CD4-positive, alpha-beta memory T cell (primary cell): ENCODE results near the gene HS3ST1. TPM values are rescaled to one million over a fixed set of nuclear protein-coding genes. Genes with fewer than 3 reads are reported as not detected.
A peak's percentile ranks its signal among the peaks of the same experiment; 100 is the strongest.

ENCODE experiments used
- CTCF ChIA-PET: fragments of 350-600 bp; sonication (Branson Sonifier 250); formaldehyde crosslinking; loops from one replicate; lab custom pipeline; 2021; ENCODE audit warnings: inconsistent platforms; ENCODE audit not compliant: partially characterized antibody; lab: Charles Lee
- POLR2A ChIA-PET: fragments of 350-600 bp; sonication (Branson Sonifier 250); formaldehyde crosslinking; loops from one replicate; lab custom pipeline; 2021; ENCODE audit not compliant: partially characterized antibody; lab: Charles Lee
- DNase-seq, 5 donors: peaks; one replicate each; pipeline versions ENCODE4 v3.0.0 to v3.0.0-alpha.2; 2020 to 2022; ENCODE audit warnings: mixed read lengths in 1 of 5
- H3K27ac ChIP-seq: one replicate; pipeline ENCODE4 v1.7.0; 2013; ENCODE audit warnings: low read depth, low read length
- H3K27me3 ChIP-seq: 2 replicates; pipeline ENCODE4 v1.7.0; 2013; ENCODE audit warnings: mild to moderate bottlenecking, low read length, moderate library complexity; ENCODE audit not compliant: insufficient read depth
- H3K36me3 ChIP-seq: 2 replicates; pipeline ENCODE4 v1.7.0; 2013; ENCODE audit warnings: mild to moderate bottlenecking, low read length, moderate library complexity; ENCODE audit not compliant: insufficient read depth
- H3K4me1 ChIP-seq: 2 replicates; pipeline ENCODE4 v1.7.0; 2013; ENCODE audit warnings: mild to moderate bottlenecking, low read length, moderate library complexity; ENCODE audit not compliant: insufficient read depth
- H3K4me3 ChIP-seq, 2 donors: one replicate each; pipeline ENCODE4 v1.7.0; 2013; ENCODE audit warnings: low read length in 2 of 2, mild to moderate bottlenecking in 1 of 2
- H3K9me3 ChIP-seq, 2 donors: one replicate each; pipeline ENCODE4 v1.7.0; 2013; ENCODE audit warnings: low read length in 2 of 2, control low read depth in 1 of 2; ENCODE audit not compliant: control insufficient read depth in 1 of 2
- H3K27ac Mint-ChIP-seq, 7 donors: one replicate each; pipeline ENCODE4 v1.8.0; 2020 to 2021; ENCODE audit warnings: mixed read lengths in 7 of 7, mild to moderate bottlenecking in 6 of 7, inconsistent platforms in 3 of 7, moderate library complexity in 3 of 7
- H3K27me3 Mint-ChIP-seq, 2 donors: one replicate each; pipeline ENCODE4 v1.8.0; 2020 to 2021; ENCODE audit warnings: mixed read lengths in 2 of 2
- H3K36me3 Mint-ChIP-seq, 2 donors: one replicate each; pipeline ENCODE4 v1.8.0; 2020 to 2021; ENCODE audit warnings: mixed read lengths in 2 of 2, inconsistent platforms in 1 of 2, mild to moderate bottlenecking in 1 of 2
- H3K4me1 Mint-ChIP-seq, 4 donors: one replicate each; pipeline ENCODE4 v1.8.0; 2020 to 2021; ENCODE audit warnings: mixed read lengths in 4 of 4, mild to moderate bottlenecking in 1 of 4
- H3K4me3 Mint-ChIP-seq, 8 donors: one replicate each; pipeline ENCODE4 v1.8.0; 2020 to 2021; ENCODE audit warnings: mixed read lengths in 8 of 8, mild to moderate bottlenecking in 7 of 8, moderate library complexity in 6 of 8, inconsistent platforms in 3 of 8
- H3K9me3 Mint-ChIP-seq, 8 donors: one replicate each; pipeline ENCODE4 v1.8.0; 2020 to 2021; ENCODE audit warnings: mixed read lengths in 8 of 8, mild to moderate bottlenecking in 5 of 8, inconsistent platforms in 3 of 8, moderate library complexity in 1 of 8
- intact Hi-C: fragments of 100-400 bp; cut with micrococcal nuclease; formaldehyde crosslinking; loops from one replicate; pipeline ENCODE4 v1.15.1; 2023
- polyA plus RNA-seq, 2 donors: library from polyadenylated mRNA; unstranded; fragments of 300-500 nt; fragmentation: Illumina TruSeq; gene quantifications; one replicate each; pipeline ENCODE4 v1.2.3, GENCODE V29; 2021
- total RNA-seq, 2 experiments: library from RNA; stranded (reverse); gene quantifications; one replicate each; pipeline ENCODE4 v1.2.3, GENCODE V29; 2021

Gene HS3ST1
- total RNA-seq = under 1 TPM; 0.03 to 0.06 TPM
- not detected for polyA plus RNA-seq

DNA sequence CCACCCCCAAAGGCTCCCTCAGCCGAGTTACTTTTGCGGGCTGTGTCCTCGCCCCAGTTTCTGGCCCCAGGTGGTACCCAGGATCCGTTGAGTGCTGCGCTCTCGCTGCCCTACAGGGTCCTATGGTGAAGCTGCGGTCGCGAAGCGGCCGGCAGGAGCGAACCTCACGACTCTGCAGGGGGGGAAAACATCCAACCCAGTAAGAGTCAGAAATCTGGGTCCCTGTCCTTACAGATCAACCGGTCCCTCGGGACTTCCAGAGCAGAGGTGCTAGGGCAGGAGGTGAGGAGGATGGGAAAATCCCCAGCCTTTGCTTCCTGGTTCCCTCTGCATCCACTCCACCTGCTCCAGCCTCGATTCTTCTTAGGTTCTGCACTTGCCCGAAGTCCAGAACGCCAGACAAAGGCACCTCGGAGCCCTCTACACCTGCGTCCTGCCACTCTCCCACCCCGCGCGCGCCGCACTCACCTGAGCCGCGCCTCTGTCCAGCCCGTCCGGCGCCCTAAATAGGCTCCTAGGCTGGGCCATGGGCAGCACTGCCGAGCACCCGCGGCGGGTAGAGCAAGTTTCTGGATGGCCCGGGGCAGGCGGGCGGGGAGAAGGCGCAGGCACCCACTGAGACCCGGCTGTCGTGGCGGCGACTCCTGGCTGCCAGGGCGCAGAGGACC is at the start of gene HS3ST1:
Gene HS3ST1 (minus strand): TSS at position 664 of the 668 bp plus-strand sequence. CDS start 28,889 bp downstream, outside the sequence.
- peaks cover 7 to 17% (median 10%) of the 10 kb centered on the region in 4 donors for H3K4me1 Mint-ChIP-seq
- no peaks in the 10 kb centered on the region for H3K9me3 Mint-ChIP-seq
- H3K4me3 ChIP-seq = no peak within 1 kb of the TSS
- H3K27ac ChIP-seq = no peak within 1 kb of the TSS
- H3K27me3 ChIP-seq = peaks cover 9% of the 10 kb centered on the region
- no peaks in the 10 kb centered on the region for H3K36me3 Mint-ChIP-seq
- H3K27ac Mint-ChIP-seq = no peak within 1 kb of the TSS
- peak within 1 kb of the TSS; percentile 64 to 81 (median 75) for H3K4me3 Mint-ChIP-seq
- ChIA-PET CTCF (interaction anchor here (1.0 to 2.7 kb wide), 2 partner anchors 61 to 847 kb away, joined by 3 to 5 read pairs; no protein-coding TSS in a partner anchor), POLR2A (no interaction called here)
- intact Hi-C loops = no loop called here
- peaks cover 16% of the 10 kb centered on the region for H3K4me1 ChIP-seq
- H3K27me3 Mint-ChIP-seq = peaks cover 13 to 15% of the 10 kb centered on the region in 2 donors
- no peaks in the 10 kb centered on the region for H3K9me3 ChIP-seq
- H3K36me3 ChIP-seq = no peaks in the 10 kb centered on the region
- no peak for DNase-seq

DNA sequence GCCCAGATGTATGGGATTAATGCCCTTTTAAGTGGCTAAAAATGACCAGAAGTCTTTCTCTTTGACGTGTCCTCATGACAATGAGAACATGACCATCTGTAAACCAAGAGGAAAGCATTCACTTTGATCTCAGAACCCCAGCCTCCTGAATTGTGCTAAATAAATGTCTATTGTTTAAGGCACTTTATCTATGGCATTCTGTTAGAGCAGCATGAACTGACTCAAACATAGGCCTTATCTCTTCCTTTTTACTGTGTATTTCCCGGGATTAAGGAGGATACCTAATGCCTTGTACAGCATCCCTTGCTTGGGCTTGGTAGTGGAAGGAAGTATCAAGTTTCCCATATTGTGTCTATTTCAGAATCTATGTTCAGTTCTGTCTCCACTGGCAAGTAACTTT is 47.2 kb upstream of the HS3ST1 start:
- Mint-ChIP-seq H3K4me1 (peaks cover 11 to 23% (median 16%) of the 10 kb centered on the region in 4 donors), H3K4me3 (no peak overlapping the region), H3K27me3 (no peaks in the 10 kb centered on the region), H3K27ac (no peak overlapping the region), H3K9me3 (peaks cover 0 to 4% (median 0%) of the 10 kb centered on the region in 8 donors), H3K36me3 (no peaks in the 10 kb centered on the region)
- peaks cover 21% of the 10 kb centered on the region for H3K4me1 ChIP-seq
- ChIA-PET CTCF (no interaction called here), POLR2A (no interaction called here)
- H3K9me3 ChIP-seq = no peaks in the 10 kb centered on the region
- no peaks in the 10 kb centered on the region for H3K27me3 ChIP-seq
- H3K4me3 ChIP-seq = no peak overlapping the region
- intact Hi-C loops = no loop called here
- no peak overlapping the region for H3K27ac ChIP-seq
- no peak for DNase-seq
- no peaks in the 10 kb centered on the region for H3K36me3 ChIP-seq

DNA sequence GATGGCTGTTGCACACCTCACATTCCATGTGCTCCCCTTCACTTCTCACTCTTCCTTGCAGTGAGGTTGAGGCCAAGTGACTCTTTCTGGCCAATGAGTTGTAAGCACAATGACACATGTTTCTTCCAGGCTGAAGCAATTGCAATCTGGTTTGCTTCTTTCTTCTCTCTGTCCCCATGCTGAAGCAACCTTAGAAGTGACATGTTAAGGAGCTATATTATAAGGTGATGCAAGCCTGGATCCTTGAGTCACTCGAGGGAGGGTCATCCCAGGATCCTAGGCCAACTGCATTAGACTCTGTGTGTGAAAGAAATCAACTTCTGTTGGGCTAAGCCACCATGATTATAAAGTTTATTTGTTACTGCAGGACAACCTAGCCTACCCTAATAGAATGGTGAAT is 45.5 kb upstream of the HS3ST1 start:
- Mint-ChIP-seq H3K27me3 (no peaks in the 10 kb centered on the region), H3K27ac (peak overlapping the region in 2 of 7 donors; percentile 31 to 39), H3K4me3 (no peak overlapping the region), H3K36me3 (no peaks in the 10 kb centered on the region), H3K4me1 (peaks cover 22 to 34% (median 27%) of the 10 kb centered on the region in 4 donors), H3K9me3 (peaks cover 0 to under 1% (median 0%) of the 10 kb centered on the region in 8 donors)
- ChIA-PET CTCF (interaction anchor here (1.3 kb wide), 1 partner anchor 14 kb away, joined by 5 read pairs; no protein-coding TSS in a partner anchor), POLR2A (no interaction called here)
- no peaks in the 10 kb centered on the region for H3K9me3 ChIP-seq
- intact Hi-C loops = loop anchor here (5.0 kb wide), 1 partner anchor 1357 kb away; the partner anchor contains the start of gene WDR1
- H3K4me1 ChIP-seq = peaks cover 24% of the 10 kb centered on the region
- H3K4me3 ChIP-seq = no peak overlapping the region
- DNase-seq = no peak
- no peaks in the 10 kb centered on the region for H3K36me3 ChIP-seq
- H3K27me3 ChIP-seq = no peaks in the 10 kb centered on the region
- H3K27ac ChIP-seq = no peak overlapping the region

DNA sequence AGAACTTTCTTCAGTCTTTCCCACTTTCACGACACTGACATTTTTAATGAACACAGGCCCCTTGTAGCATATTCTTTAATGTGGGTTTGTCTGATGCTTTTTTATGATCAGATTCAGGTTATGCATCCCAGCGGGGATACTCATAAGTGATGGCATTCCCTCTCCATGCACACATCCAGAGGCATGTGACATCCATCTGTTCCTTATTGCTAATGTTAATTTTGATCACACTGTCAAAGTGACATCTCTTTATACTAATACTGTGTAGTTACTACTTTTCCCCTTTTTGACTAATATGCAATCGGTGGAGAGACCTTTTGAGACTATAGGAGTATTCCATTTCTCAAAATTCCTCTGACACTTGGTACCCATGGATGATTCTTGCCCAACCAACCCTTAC is 43.8 kb upstream of the HS3ST1 start:
- intact Hi-C loops = loop anchor here (5.0 kb wide), 1 partner anchor 1355 kb away; the partner anchor contains the start of gene WDR1
- Mint-ChIP-seq H3K9me3 (peaks cover 0 to 1% (median 0%) of the 10 kb centered on the region in 8 donors), H3K27ac (peak overlapping the region; percentile 83 to 99 (median 88)), H3K4me3 (peak overlapping the region; percentile 6 to 75 (median 58)), H3K4me1 (peaks cover 22 to 34% (median 28%) of the 10 kb centered on the region in 4 donors), H3K36me3 (no peaks in the 10 kb centered on the region), H3K27me3 (no peaks in the 10 kb centered on the region)
- Histone ChIP-seq H3K4me1 (peaks cover 24% of the 10 kb centered on the region), H3K36me3 (no peaks in the 10 kb centered on the region), H3K27me3 (no peaks in the 10 kb centered on the region), H3K9me3 (no peaks in the 10 kb centered on the region), H3K27ac (no peak overlapping the region), H3K4me3 (no peak overlapping the region)
- ChIA-PET POLR2A (interaction anchor here (1.5 to 1.8 kb wide), 2 partner anchors 9 to 21 kb away, joined by 3 to 11 read pairs; no protein-coding TSS in a partner anchor), CTCF (no interaction called here)
- no peak for DNase-seq

DNA sequence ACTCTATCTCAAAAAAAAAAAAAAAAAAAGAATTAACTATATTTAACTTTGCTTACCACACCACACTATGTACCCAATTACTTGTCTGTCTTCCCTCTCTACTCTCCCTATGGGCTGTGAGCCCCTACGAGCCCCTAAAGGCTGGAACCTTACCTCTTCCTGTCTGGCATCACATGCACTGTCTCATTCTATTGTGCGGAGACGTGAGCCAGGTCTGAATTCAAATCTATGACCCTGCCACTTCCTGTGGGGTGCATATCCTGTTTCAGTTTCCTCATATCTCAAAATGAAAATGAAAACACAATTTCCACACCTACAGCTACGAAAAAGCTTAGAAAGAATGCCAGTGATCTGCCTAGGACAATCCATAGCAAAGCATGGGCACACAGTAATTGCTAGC is 42.9 kb upstream of the HS3ST1 start:
- H3K36me3 Mint-ChIP-seq = no peaks in the 10 kb centered on the region
- peak overlapping the region; percentile 85 to 99 (median 92) for H3K4me3 Mint-ChIP-seq
- H3K9me3 ChIP-seq = no peaks in the 10 kb centered on the region
- H3K9me3 Mint-ChIP-seq = peaks cover 0 to 4% (median 0%) of the 10 kb centered on the region in 8 donors
- no peaks in the 10 kb centered on the region for H3K36me3 ChIP-seq
- peak overlapping the region; percentile 83 to 100 (median 99) for H3K27ac Mint-ChIP-seq
- H3K27me3 Mint-ChIP-seq = no peaks in the 10 kb centered on the region
- ChIA-PET POLR2A (interaction anchor here (0.9 to 1.8 kb wide), 8 partner anchors 9 to 882 kb away, joined by 3 to 11 read pairs (median 3); no protein-coding TSS in a partner anchor), CTCF (interaction anchor here (1.0 kb wide), 1 partner anchor 12 kb away, joined by 5 read pairs; no protein-coding TSS in a partner anchor)
- H3K27ac ChIP-seq = peak overlapping the region; percentile 61
- peak overlapping the region; percentile 63 to 67 for H3K4me3 ChIP-seq
- H3K27me3 ChIP-seq = no peaks in the 10 kb centered on the region
- intact Hi-C loops = loop anchor here (5.0 kb wide), 1 partner anchor 1354 kb away; the partner anchor contains the start of gene WDR1
- DNase-seq = peak; percentile 67 to 80 (median 75)
- H3K4me1 ChIP-seq = peaks cover 24% of the 10 kb centered on the region
- H3K4me1 Mint-ChIP-seq = peaks cover 22 to 34% (median 28%) of the 10 kb centered on the region in 4 donors

DNA sequence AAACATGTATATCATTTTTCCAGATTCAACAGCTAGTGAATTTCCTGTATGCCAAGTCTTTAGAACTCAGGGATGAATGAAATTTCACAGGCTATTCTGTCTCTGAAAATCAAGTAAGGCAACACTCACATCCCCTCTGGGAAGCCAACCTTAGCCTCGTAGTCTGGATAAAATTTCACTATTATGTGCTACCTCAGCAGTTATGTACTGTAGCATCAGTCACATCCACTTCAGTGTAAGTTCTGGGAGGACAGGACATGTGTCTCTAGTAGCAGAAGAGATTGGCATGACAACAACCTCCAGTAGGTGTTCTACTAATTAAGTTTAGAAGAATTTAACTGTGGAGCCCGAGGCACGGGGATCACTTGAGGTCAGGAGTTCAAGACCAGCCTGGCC is 42.4 kb upstream of the HS3ST1 start:
- no peaks in the 10 kb centered on the region for H3K27me3 Mint-ChIP-seq
- peak in 2 of 5 donors; percentile 2 to 5 for DNase-seq
- POLR2A ChIA-PET = interaction anchor here (1.0 to 1.8 kb wide), 5 partner anchors 10 to 881 kb away, joined by 3 to 11 read pairs (median 3); no protein-coding TSS in a partner anchor
- no peaks in the 10 kb centered on the region for H3K9me3 ChIP-seq
- CTCF ChIA-PET = interaction anchor here (1.0 to 1.5 kb wide), 2 partner anchors 13 to 47 kb away, joined by 4 to 5 read pairs; no protein-coding TSS in a partner anchor
- H3K4me1 ChIP-seq = peaks cover 24% of the 10 kb centered on the region
- no peaks in the 10 kb centered on the region for H3K36me3 Mint-ChIP-seq
- H3K4me3 Mint-ChIP-seq = peak overlapping the region; percentile 39 to 99 (median 90)
- H3K27me3 ChIP-seq = no peaks in the 10 kb centered on the region
- H3K27ac ChIP-seq = peak overlapping the region; percentile 7
- H3K9me3 Mint-ChIP-seq = peaks cover 0 to 4% (median 0%) of the 10 kb centered on the region in 8 donors
- peaks cover 22 to 34% (median 28%) of the 10 kb centered on the region in 4 donors for H3K4me1 Mint-ChIP-seq
- H3K4me3 ChIP-seq = no peak overlapping the region
- intact Hi-C loops = loop anchor here (5.0 kb wide), 1 partner anchor 1354 kb away; the partner anchor contains the start of gene WDR1
- no peaks in the 10 kb centered on the region for H3K36me3 ChIP-seq
- H3K27ac Mint-ChIP-seq = peak overlapping the region; percentile 83 to 100 (median 99)
